Esophagus squamous epithelium (tissue), 5 donors: ENCODE measurements around the gene B4GALT7. TPM values are rescaled to one million over a fixed set of nuclear protein-coding genes. Genes with fewer than 3 reads are reported as not detected.
"Not testable (repeated sequence)": the region's sequence is repeated elsewhere in the genome, so short reads cannot be mapped to it uniquely, and the experiment has no call there.

Experiments used
- DNase-seq: peaks from one replicate; lab custom pipeline; 2025; lab: John Stamatoyannopoulos, UW
- H3K27ac ChIP-seq, 4 donors: fragments of 200-600 bp; sonication (generic); one replicate each; pipeline ENCODE4 v1.5.1; 2016 to 2019; ENCODE audit warnings: mild to moderate bottlenecking in 1 of 4
- H3K27me3 ChIP-seq, 4 donors: fragments of 200-600 bp; sonication (generic); 1 replicate in 3 of 4; 2 replicates in 1 of 4; pipeline versions ENCODE4 v1.5.1 to v1.6.0; 2017 to 2021; ENCODE audit warnings: antibody characterized with exemption in 1 of 4
- H3K36me3 ChIP-seq, 3 donors: fragments of 200-600 bp; sonication (generic); one replicate each; pipeline ENCODE4 v1.5.1; 2016 to 2019
- H3K4me1 ChIP-seq, 3 donors: fragments of 200-600 bp; sonication (generic); one replicate each; pipeline ENCODE4 v1.5.1; 2017 to 2019
- H3K4me3 ChIP-seq, 4 donors: fragments of 200-600 bp; sonication (generic); 1 replicate in 3 of 4; 2 replicates in 1 of 4; pipeline ENCODE4 v1.5.1; 2016 to 2019; ENCODE audit warnings: mild to moderate bottlenecking in 2 of 4, moderate library complexity in 1 of 4
- H3K9me3 ChIP-seq, 3 donors: fragments of 200-600 bp; sonication (generic); one replicate each; pipeline ENCODE4 v1.5.1; 2016 to 2019
- CTCF ChIP-seq, 6 experiments: fragments of 450-650 bp in 4 of 6; fragments of 200-600 bp in 2 of 6; sonication (generic) in 2 of 6; IDR thresholded peaks; one replicate each; pipeline ENCODE4 v1.5.1; 2016 to 2019; ENCODE audit warnings: antibody characterized with exemption in 6 of 6, mild to moderate bottlenecking in 4 of 6, moderate library complexity in 4 of 6
- POLR2A ChIP-seq, 4 donors: fragments of 450-650 bp; IDR thresholded peaks; one replicate each; pipeline ENCODE4 v1.6.1; 2017; ENCODE audit warnings: antibody characterized with exemption in 4 of 4, mild to moderate bottlenecking in 4 of 4, moderate library complexity in 3 of 4
- WGBS, 2 donors: methylation state at CpG; one replicate each; pipeline ENCODE4 v1.1.5; 2018; 5-methylcytosine and 5-hydroxymethylcytosine counted together
- intact Hi-C: fragments of 100-400 bp; cut with DNase I; formaldehyde crosslinking; loops from one replicate; pipeline ENCODE4 v1.15.0; 2022
- total RNA-seq, 4 donors: library from RNA; depleted of rRNA; stranded (reverse); fragments of >200 nt; gene quantifications; one replicate each; pipeline ENCODE4 v1.1.0, GENCODE V29; 2016
- donor health status: DM: yes; HTN: yes; CAD: no.

Gene B4GALT7
- total RNA-seq, 4 donors from 2014 or later, result 13.5 to 22.9 (median 15.8) TPM

GRCh38 chr5:177610770-177611445, 11.0 kb downstream of the B4GALT7 start:
- WGBS, 2 donors, result 49 to 66% methylated on average over 4 of the region's 4 CpGs
- H3K4me3 ChIP-seq, result no peak overlapping the region
- H3K27ac ChIP-seq, result no peak overlapping the region
- H3K36me3 ChIP-seq, result peaks cover 0 to 39% (median 0%) of the 10 kb centered on the region in 3 donors
- DNase-seq, result no peak
- no peak for TF ChIP-seq POLR2A (IDR thresholded peaks at IDR 0.05)
- H3K4me1 ChIP-seq, result peaks cover 9 to 28% (median 9%) of the 10 kb centered on the region in 3 donors
- no peaks in the 10 kb centered on the region for H3K9me3 ChIP-seq
- intact Hi-C loops, result no loop called here
- H3K27me3 ChIP-seq, result no peaks in the 10 kb centered on the region

GRCh38 chr5:177611446-177612214, 11.7 kb downstream of the B4GALT7 start:
- H3K36me3 ChIP-seq, result peaks cover 0 to 38% (median 0%) of the 10 kb centered on the region in 3 donors
- intact Hi-C loops, result no loop called here
- DNase-seq, result no peak
- no peaks in the 10 kb centered on the region for H3K27me3 ChIP-seq
- H3K27ac ChIP-seq, result no peak overlapping the region
- no peak overlapping the region for H3K4me3 ChIP-seq
- peaks cover 9 to 26% (median 9%) of the 10 kb centered on the region in 3 donors for H3K4me1 ChIP-seq
- H3K9me3 ChIP-seq, result no peaks in the 10 kb centered on the region
- WGBS, 2 donors, result 86 to 90% methylated on average over 6 to 8 of the region's 15 CpGs
- no peak for TF ChIP-seq POLR2A (IDR thresholded peaks at IDR 0.05)
- no peak for TF ChIP-seq CTCF (IDR thresholded peaks at IDR 0.05)

DNA sequence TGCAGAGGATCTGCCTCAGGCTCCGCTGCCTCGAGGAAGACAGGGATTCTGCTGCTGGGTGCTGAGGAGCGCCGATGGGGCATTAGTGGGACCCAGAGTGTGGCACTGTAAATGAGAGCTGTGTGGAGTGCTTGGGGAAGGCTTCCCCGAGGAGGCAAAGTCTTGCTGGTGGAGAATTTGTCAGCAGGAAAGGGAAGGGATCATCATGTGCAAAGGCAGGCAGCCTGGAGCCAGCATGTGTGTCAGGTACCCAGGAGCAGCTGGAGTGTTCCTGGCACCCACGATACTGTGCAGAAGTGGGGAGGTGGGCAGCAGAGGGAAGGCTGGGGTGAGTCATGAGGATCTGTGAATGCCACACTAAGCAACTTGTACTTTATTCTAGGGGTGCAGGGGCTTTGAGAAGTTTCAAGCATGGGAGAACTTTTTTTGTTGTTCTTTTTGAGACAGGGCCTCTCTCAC, 12.3 kb downstream of the B4GALT7 start:
- WGBS, 2 donors, result 70 to 72% methylated on average over 6 of the region's 6 CpGs
- no peak overlapping the region for H3K4me3 ChIP-seq
- H3K27me3 ChIP-seq, result no peaks in the 10 kb centered on the region
- H3K36me3 ChIP-seq, result peaks cover 0 to 42% (median 0%) of the 10 kb centered on the region in 3 donors
- H3K9me3 ChIP-seq, result no peaks in the 10 kb centered on the region
- H3K4me1 ChIP-seq, result peaks cover 4 to 20% (median 6%) of the 10 kb centered on the region in 3 donors
- TF ChIP-seq POLR2A (IDR thresholded peaks at IDR 0.05) (no peak), CTCF (IDR thresholded peaks at IDR 0.05) (no peak)
- no peak for DNase-seq
- H3K27ac ChIP-seq, result no peak overlapping the region
- intact Hi-C loops, result no loop called here

- 59 to 72% methylated on average over 2 of the region's 2 CpGs for WGBS, 2 donors
- intact Hi-C loops, result no loop called here
- Histone ChIP-seq H3K27me3 (no peaks in the 10 kb centered on the region), H3K27ac (no peak overlapping the region), H3K9me3 (no peaks in the 10 kb centered on the region), H3K4me1 (no peaks in the 10 kb centered on the region), H3K4me3 (no peak overlapping the region), H3K36me3 (peaks cover 0 to 97% (median 17%) of the 10 kb centered on the region in 3 donors)
- DNase-seq, result no peak
- no peak for TF ChIP-seq CTCF (IDR thresholded peaks at IDR 0.05)
- TF ChIP-seq POLR2A (IDR thresholded peaks at IDR 0.05), result no peak
These were observed 20.6 kb downstream of the B4GALT7 start for GRCh38 chr5:177620560-177620959.

- WGBS, 2 donors, result 96 to 97% methylated on average over 7 to 8 of the region's 10 CpGs
- DNase-seq, H3K9me3 ChIP-seq, H3K4me3 ChIP-seq, H3K27me3 ChIP-seq, H3K4me1 ChIP-seq, intact Hi-C loops, H3K27ac ChIP-seq: not testable (repeated sequence)
- H3K36me3 ChIP-seq, result peaks cover 0 to 77% (median 4%) of the 10 kb centered on the region in 3 donors
These were observed 24.2 kb downstream of the B4GALT7 start for GRCh38 chr5:177624172-177624571.

DNA sequence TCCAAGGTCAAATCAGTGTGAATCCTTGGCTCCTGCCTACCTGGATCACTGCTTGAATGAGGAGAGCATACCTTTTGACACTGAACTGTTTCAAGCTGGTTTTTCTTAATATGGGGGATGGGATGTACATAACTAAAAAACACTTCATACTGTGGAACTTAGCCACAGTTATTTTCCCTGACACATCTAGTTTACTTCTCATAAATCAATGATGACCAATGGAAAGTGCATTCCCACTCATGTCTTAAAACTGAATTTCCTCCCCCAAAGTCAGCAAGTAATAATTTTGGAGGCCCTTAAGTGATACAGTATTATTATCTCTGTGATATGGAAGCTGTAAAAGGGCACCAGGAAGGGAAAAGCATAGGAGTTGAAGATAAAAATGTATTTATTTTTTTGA, 30.3 kb downstream of the B4GALT7 start:
- intact Hi-C loops, H3K4me3 ChIP-seq, H3K9me3 ChIP-seq, H3K27me3 ChIP-seq, H3K27ac ChIP-seq, DNase-seq, H3K4me1 ChIP-seq: not testable (repeated sequence)
- H3K36me3 ChIP-seq, result peaks cover 0 to 23% (median 0%) of the 10 kb centered on the region in 3 donors

- H3K27ac ChIP-seq, H3K27me3 ChIP-seq, DNase-seq, H3K9me3 ChIP-seq, H3K4me3 ChIP-seq, intact Hi-C loops, H3K4me1 ChIP-seq: not testable (repeated sequence)
- H3K36me3 ChIP-seq, result peaks cover 0 to 17% (median 0%) of the 10 kb centered on the region in 3 donors
- WGBS, 2 donors, result 86 to 95% methylated on average over 3 of the region's 3 CpGs
These were observed 35.0 kb downstream of the B4GALT7 start for GRCh38 chr5:177634912-177635311.

DNA sequence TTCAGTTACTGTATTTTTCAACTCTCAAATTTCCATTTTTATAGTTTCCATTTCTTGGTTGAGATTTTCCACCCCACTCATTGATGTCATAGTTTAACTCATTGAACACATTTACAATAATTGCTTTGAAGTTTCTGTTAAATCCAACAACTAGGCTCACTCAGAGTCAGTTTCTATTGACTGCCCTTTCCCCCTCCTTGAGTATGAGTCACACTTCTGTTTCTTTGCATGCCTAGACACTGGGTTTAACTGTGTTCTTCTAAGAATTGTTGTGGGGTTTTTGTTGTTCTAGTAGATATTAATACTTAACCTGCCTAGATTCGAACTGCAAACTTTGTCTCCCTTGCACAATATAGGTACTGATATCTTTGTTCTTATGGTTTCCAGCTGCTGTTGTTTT, 45.5 kb downstream of the B4GALT7 start:
- DNase-seq, H3K4me3 ChIP-seq, H3K9me3 ChIP-seq, H3K4me1 ChIP-seq, intact Hi-C loops, H3K27ac ChIP-seq, H3K36me3 ChIP-seq, H3K27me3 ChIP-seq: not testable (repeated sequence)
- WGBS, 2 donors, result no CpG with 5 or more reads among the region's 1 CpG

GRCh38 chr5:177651235-177651634, 51.3 kb downstream of the B4GALT7 start:
- H3K36me3 ChIP-seq, H3K27me3 ChIP-seq: not testable (repeated sequence)

More at GRCh38 chr5:177651235-177651634, 51.3 kb downstream of the B4GALT7 start:
- DNase-seq, H3K4me1 ChIP-seq, H3K4me3 ChIP-seq, H3K27ac ChIP-seq, intact Hi-C loops, H3K9me3 ChIP-seq: not testable (repeated sequence)
- 81 to 94% methylated on average over 2 of the region's 2 CpGs for WGBS, 2 donors
